ENCODE measurements around the gene GUCD1.

- TF ChIP-seq YY1 (IDR thresholded peaks at IDR 0.05; ENCODE audit: insufficient read depth, insufficient read length) (no peak), ZNF274 (IDR thresholded peaks at IDR 0.05; ENCODE audit: low read depth, low read length) (no peak), SUZ12 (IDR thresholded peaks at IDR 0.05; ENCODE audit: extremely low read depth, insufficient read depth, insufficient read length) (no peak)
Observed at GRCh38 chr22:24563246-24563645, 8.3 kb upstream of the GUCD1 start.
